Measurements from ENCODE around the gene TNRC6A. TPM values are rescaled to one million over a fixed set of nuclear protein-coding genes. Genes with fewer than 3 reads are reported as not detected.
"Not testable (repeated sequence)": the region's sequence is repeated elsewhere in the genome, so short reads cannot be mapped to it uniquely, and the experiment has no call there.

Gene TNRC6A
- total RNA-seq, 1 donor from 2014 or later: 54.2 TPM

DNA sequence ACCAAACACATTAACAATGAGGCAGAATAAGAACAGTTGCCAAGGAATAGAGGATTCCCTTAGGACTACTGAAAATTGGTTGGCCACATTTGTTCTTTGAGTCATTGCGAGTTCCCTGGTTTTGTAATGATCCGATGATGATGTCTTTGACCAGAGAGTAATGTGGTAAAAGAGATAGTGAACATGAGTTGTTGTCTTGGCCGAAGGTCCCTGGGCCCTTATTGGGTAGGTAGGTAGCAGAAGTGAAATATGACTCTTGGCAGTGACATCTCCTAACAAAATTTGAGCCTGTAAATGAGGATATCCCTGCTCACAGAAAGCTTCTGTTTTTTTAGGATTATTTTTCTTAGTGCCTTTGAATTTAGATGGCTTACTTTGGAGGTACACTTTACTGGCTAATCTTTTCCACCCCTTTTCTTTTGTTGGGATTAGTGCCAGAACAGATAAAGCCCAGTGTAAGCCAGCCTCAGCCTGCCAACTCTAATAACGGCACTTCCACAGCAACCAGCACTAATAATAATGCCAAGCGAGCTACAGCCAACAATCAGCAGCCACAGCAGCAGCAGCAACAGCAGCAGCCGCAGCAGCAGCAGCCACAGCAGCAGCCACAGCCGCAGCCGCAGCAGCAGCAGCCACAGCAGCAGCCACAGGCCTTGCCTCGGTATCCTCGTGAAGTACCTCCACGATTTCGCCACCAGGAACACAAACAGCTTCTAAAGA is 47.2 kb downstream of the TNRC6A start:
- intact Hi-C loops (cut with micrococcal nuclease): no loop called here
- H3K27me3 Mint-ChIP-seq: no peaks in the 10 kb centered on the region
- H3K9me3 Mint-ChIP-seq: no peaks in the 10 kb centered on the region
- H3K4me3 Mint-ChIP-seq: no peak overlapping the region
- DNase-seq: no peak
- peaks cover 57% of the 10 kb centered on the region for H3K36me3 Mint-ChIP-seq (ENCODE audit: low read depth)
- peaks cover 3% of the 10 kb centered on the region for H3K4me1 Mint-ChIP-seq
- no peak overlapping the region for H3K27ac Mint-ChIP-seq

DNA sequence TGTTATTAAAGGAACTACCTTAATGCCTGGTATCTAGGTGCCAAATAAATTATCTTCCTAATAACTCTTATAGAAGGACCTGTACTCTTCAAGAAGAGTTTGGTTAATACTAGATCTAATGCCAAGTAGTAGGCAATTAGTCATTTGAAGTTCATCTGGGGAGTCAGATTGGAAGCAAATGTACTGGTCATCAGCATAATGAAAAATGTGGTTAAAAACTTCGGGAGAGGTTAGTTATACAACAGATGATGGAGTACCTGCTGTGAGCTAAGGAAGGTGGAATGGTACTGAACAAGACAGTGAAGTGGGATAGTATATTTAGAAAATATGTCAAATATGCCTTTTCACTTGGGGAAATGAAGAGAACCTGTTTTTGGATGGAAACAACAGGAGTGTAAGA is 49.2 kb downstream of the TNRC6A start:
- H3K4me1 Mint-ChIP-seq: peaks cover 3% of the 10 kb centered on the region
- intact Hi-C loops (cut with micrococcal nuclease): no loop called here
- no peak overlapping the region for H3K4me3 Mint-ChIP-seq
- no peaks in the 10 kb centered on the region for H3K27me3 Mint-ChIP-seq
- H3K36me3 Mint-ChIP-seq (ENCODE audit: low read depth): peaks cover 62% of the 10 kb centered on the region
- no peaks in the 10 kb centered on the region for H3K9me3 Mint-ChIP-seq
- no peak for DNase-seq
- H3K27ac Mint-ChIP-seq: no peak overlapping the region

DNA sequence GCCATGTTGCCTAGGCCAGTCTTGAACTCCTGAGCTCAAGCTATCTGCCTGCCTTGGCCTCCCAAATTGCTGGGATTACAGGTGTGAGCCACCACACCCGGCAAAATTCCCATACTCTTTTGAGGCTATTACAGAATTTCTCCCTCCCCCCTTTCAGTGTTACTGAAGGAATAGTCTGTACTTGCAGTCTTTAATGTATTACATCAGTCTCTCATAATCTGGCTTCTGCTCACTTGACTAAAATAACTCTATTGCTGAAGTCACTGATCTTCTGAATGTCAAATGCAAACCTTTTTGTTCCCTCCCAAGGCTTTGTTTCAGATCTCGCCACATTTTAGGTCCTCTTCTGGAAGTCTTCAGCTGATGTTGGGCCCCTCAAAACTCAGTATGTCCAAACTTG is 51.8 kb downstream of the TNRC6A start:
- Mint-ChIP-seq H3K36me3 (ENCODE audit: low read depth) (peaks cover 65% of the 10 kb centered on the region), H3K4me1 (no peaks in the 10 kb centered on the region), H3K27ac (no peak overlapping the region), H3K27me3 (no peaks in the 10 kb centered on the region), H3K4me3 (no peak overlapping the region), H3K9me3 (no peaks in the 10 kb centered on the region)
- intact Hi-C loops (cut with micrococcal nuclease): no loop called here
- no peak for DNase-seq

DNA sequence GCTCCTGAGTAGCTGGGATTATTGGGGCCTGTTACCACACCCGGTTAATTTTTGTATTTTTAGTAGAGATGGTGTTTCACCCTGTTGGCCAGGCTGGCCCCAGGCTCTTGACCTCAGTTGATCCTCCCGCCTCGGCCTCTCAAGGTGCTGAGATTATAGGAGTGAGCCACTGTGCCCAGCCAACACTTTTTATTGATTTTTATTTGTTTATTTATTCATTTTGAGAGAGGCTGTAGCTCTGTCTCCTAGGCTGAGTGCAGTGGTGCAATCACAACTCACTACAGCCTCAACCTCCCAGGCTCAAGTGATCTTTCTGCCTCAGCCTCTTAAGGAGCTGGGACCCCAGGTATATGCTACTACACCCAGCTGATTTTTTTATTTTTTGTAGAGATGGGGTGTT is 54.7 kb downstream of the TNRC6A start:
- no peak overlapping the region for H3K27ac Mint-ChIP-seq
- no peak for DNase-seq
- no peaks in the 10 kb centered on the region for H3K27me3 Mint-ChIP-seq
- no peaks in the 10 kb centered on the region for H3K4me1 Mint-ChIP-seq
- H3K36me3 Mint-ChIP-seq (ENCODE audit: low read depth): peaks cover 48% of the 10 kb centered on the region
- no peaks in the 10 kb centered on the region for H3K9me3 Mint-ChIP-seq
- intact Hi-C loops (cut with micrococcal nuclease): no loop called here
- no peak overlapping the region for H3K4me3 Mint-ChIP-seq

DNA sequence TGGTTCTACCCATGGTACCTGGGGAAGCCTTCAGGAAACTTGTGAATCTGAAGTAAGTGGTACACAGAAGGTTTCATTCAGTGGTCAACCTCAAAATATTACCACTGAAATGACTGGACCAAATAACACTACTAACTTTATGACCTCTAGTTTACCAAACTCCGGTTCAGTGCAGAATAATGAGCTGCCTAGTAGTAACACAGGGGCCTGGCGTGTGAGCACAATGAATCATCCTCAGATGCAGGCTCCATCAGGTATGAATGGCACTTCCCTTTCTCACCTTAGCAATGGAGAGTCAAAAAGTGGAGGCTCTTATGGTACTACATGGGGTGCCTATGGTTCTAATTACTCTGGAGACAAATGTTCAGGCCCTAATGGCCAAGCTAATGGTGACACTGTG is 60.4 kb downstream of the TNRC6A start:
- H3K36me3 Mint-ChIP-seq (ENCODE audit: low read depth): peaks cover 49% of the 10 kb centered on the region
- intact Hi-C loops (cut with micrococcal nuclease): no loop called here

DNA sequence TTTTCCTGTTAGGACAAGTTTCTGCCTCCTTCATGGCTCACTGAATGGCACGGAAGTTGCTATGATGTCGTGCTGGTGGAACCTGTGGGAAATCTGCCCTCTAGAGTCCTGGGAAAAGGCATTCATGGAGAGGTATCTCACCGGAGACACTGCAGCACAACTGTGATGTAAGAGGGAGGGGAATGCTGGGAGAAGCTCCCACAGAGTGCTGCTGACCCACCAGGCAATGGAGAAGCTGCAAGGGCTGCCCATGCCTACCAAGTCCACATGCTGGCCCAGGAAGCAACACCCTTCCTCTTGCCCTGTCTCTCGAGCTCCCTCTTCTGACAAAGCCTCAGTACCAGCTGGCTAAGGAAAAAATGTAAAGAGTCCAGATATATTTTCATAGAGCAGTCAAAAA is 71.1 kb downstream of the TNRC6A start:
- Mint-ChIP-seq H3K27me3 (no peaks in the 10 kb centered on the region), H3K4me1 (no peaks in the 10 kb centered on the region), H3K4me3 (no peak overlapping the region), H3K9me3 (no peaks in the 10 kb centered on the region), H3K36me3 (ENCODE audit: low read depth) (peaks cover 63% of the 10 kb centered on the region), H3K27ac (no peak overlapping the region)
- DNase-seq: no peak
- intact Hi-C loops (cut with micrococcal nuclease): no loop called here

More for the DNA sequence above, 60.4 kb downstream of the TNRC6A start:
- no peak overlapping the region for H3K4me3 Mint-ChIP-seq
- no peaks in the 10 kb centered on the region for H3K4me1 Mint-ChIP-seq
- H3K9me3 Mint-ChIP-seq: no peaks in the 10 kb centered on the region
- H3K27ac Mint-ChIP-seq: no peak overlapping the region
- H3K27me3 Mint-ChIP-seq: no peaks in the 10 kb centered on the region
- no peak for DNase-seq

DNA sequence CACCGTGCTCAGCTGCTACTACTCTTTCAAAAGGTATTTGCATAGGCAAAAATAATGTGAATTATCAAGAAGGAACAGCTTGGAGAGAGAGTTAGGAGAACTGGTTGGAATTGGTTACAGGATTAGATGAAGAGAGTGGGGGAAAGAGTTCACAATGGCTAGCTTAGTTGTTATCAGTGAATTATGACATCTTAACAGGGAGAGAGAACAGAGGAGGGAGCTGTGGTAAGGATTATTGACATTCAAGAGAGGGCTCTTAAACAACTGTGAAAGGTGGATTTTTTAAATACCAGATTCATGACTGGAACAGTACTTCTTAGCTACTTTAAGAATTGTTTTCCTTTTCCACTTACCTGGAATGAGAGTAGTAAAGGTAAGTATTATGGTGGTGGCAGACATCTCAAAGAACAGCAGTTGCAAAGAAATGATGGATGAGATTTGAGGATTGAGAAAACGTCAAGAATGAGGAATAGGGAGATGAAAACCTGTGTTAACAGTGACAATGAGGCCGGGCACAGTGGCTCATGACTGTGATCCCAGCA is 72.4 kb downstream of the TNRC6A start:
- Mint-ChIP-seq H3K4me3 (no peak overlapping the region), H3K27ac (no peak overlapping the region), H3K27me3 (no peaks in the 10 kb centered on the region), H3K36me3 (ENCODE audit: low read depth) (peaks cover 65% of the 10 kb centered on the region), H3K9me3 (no peaks in the 10 kb centered on the region), H3K4me1 (no peaks in the 10 kb centered on the region)
- intact Hi-C loops (cut with micrococcal nuclease): no loop called here
- no peak for DNase-seq

DNA sequence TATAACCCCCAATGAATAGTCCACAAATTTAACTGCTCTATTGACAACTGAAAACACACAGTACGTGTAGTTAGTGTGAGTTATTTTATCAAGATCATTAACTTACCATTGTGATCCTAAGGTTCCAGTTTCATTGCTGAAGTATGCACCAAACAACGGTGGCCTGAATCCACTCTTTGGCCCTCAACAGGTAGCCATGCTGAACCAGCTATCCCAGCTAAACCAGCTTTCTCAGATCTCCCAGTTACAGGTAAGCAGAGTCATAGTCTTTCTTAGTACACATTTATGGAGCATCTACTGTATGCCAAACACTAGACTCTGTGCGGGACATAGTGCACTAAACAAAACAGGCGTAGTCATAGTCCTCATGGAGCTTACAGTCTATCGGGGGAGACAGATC is 76.0 kb downstream of the TNRC6A start:
- Mint-ChIP-seq H3K36me3 (ENCODE audit: low read depth) (peaks cover 67% of the 10 kb centered on the region), H3K4me1 (no peaks in the 10 kb centered on the region), H3K4me3 (no peak overlapping the region), H3K9me3 (no peaks in the 10 kb centered on the region), H3K27me3 (no peaks in the 10 kb centered on the region), H3K27ac (no peak overlapping the region)
- intact Hi-C loops (cut with micrococcal nuclease): no loop called here
- no peak for DNase-seq

DNA sequence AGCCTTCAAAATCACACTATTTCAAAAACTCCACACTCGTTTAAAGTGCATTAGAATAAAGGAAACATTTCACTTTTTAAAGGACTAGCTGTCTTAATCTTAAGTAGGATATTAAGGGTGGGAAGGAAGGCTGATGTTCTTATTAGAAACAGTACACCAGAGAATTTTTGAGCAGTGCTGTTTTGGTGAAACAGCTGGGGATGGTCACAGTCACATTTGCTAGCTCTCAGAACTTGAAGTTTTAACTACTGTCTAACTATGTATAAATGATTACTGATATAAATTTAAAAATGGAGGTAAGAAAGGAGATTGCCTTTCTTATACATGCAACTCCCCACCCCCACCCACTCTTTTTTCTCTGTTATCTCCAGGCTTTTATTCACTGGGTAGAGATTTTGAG is 77.8 kb downstream of the TNRC6A start:
- Mint-ChIP-seq H3K27ac (no peak overlapping the region), H3K27me3 (no peaks in the 10 kb centered on the region), H3K36me3 (ENCODE audit: low read depth) (peaks cover 67% of the 10 kb centered on the region), H3K9me3 (no peaks in the 10 kb centered on the region), H3K4me3 (no peak overlapping the region), H3K4me1 (no peaks in the 10 kb centered on the region)
- intact Hi-C loops (cut with micrococcal nuclease): no loop called here
- DNase-seq: no peak

DNA sequence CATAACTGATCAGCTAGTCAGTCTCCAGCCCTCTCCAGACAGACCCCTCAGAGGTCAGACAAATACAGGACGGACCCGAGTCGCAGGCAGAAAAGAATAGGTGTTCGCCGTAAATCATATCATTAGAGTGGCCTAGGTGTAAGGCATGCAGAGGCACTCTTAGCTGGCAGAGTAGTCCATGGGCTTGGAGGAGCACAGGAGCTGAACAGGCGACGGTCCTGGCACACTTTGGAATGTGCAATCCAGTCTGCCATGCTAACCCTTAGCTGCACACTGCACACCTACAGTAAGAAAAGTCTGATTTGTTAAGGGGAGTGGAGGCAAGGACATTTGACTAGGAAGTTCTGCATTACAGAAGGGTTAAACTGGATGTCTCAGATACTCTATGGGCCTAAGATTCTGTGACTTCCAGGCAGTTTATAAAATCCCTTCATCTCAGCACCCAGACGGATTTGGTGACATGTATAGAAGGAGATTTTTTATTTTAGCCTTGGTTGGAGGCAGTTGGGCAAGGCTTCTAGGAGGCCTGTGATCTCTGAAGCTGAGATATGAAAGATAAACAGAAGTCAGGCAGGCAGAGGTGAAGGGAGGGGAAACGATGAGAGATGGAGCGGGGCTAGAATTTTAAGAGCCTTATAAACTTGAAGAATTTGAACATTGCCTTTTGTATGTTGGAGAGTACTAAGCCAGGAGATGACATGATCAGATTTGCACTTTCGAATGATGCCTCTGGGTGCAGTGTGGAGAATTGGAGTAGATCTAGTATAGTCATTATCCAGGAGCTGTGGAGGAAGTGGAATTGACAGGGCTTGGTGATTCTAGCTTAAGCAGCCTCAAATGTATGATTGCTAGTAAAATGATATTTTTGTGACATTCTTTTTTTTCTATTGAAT is 81.7 kb downstream of the TNRC6A start:
- Mint-ChIP-seq H3K4me1 (no peaks in the 10 kb centered on the region), H3K27ac (no peak overlapping the region), H3K36me3 (ENCODE audit: low read depth) (peaks cover 63% of the 10 kb centered on the region), H3K4me3 (no peak overlapping the region), H3K9me3 (no peaks in the 10 kb centered on the region), H3K27me3 (no peaks in the 10 kb centered on the region)
- DNase-seq: no peak
- intact Hi-C loops (cut with micrococcal nuclease): loop anchor here (10.0 kb wide), 1 partner anchor 246 kb away; no protein-coding TSS in a partner anchor

DNA sequence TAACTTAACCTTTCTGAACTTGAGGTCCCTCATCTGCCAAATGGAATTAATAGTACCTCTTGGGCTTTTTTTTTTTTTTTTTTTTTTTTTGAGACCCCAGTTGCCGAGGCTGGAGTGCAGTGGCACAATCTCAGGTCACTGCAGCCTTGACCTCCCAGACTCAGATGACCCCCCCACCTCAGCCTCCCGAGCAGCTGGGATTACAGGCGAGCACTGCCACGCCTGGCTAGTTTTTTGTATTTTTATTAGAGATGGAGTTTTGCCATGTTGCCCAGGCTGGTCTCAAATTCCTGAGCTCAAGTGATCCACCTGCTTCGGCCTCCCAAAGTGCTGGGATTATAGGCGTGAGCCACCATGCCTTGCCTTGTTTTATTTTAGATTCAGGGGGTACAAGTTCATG is 83.4 kb downstream of the TNRC6A start:
- not testable (repeated sequence) for H3K4me1 Mint-ChIP-seq, DNase-seq, H3K9me3 Mint-ChIP-seq, H3K4me3 Mint-ChIP-seq, H3K27me3 Mint-ChIP-seq, H3K27ac Mint-ChIP-seq
- intact Hi-C loops (cut with micrococcal nuclease): loop anchor here (10.0 kb wide), 1 partner anchor 248 kb away; no protein-coding TSS in a partner anchor
- peaks cover 58% of the 10 kb centered on the region for H3K36me3 Mint-ChIP-seq (ENCODE audit: low read depth)

DNA sequence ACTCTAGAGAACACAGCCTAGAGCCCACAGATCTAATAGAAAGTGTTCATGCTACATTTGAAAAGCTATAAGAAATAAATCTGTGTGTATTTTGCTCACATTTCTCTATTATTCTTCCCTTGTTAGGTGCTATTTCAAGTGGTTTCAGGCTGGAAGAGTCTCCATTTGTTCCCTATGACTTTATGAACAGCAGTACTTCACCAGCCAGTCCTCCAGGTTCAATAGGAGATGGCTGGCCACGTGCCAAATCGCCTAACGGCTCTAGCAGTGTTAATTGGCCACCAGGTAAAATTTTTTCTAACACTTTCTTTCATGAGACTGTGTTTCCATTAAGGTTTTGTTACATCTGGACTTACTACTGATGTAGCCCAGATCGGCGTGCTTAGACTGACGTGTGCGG is 85.6 kb downstream of the TNRC6A start:
- no peak overlapping the region for H3K27ac Mint-ChIP-seq
- H3K36me3 Mint-ChIP-seq (ENCODE audit: low read depth): peaks cover 63% of the 10 kb centered on the region

DNA sequence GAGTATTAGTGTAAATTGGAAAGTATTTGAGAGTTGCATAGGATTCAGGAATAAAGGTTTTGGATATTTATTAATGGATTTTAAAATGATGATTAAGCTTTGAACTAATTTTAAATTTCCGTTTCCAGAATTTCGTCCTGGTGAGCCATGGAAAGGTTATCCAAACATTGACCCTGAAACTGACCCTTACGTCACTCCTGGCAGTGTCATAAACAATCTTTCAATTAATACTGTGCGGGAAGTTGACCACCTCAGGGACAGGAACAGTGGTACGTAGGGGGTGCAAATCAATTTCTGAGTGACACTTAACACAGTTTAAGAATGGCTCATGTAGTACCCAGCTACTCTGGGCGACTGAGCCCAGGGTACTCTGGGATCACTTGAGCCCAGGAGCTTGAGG is 87.2 kb downstream of the TNRC6A start:
- H3K4me3 Mint-ChIP-seq: no peak overlapping the region
- no peak overlapping the region for H3K27ac Mint-ChIP-seq
- intact Hi-C loops (cut with micrococcal nuclease): loop anchor here (10.0 kb wide), 1 partner anchor 252 kb away; no protein-coding TSS in a partner anchor
- DNase-seq: no peak
- H3K4me1 Mint-ChIP-seq: no peaks in the 10 kb centered on the region
- H3K9me3 Mint-ChIP-seq: no peaks in the 10 kb centered on the region
- no peaks in the 10 kb centered on the region for H3K27me3 Mint-ChIP-seq
- H3K36me3 Mint-ChIP-seq (ENCODE audit: low read depth): peaks cover 56% of the 10 kb centered on the region

More for the DNA sequence above, 85.6 kb downstream of the TNRC6A start:
- intact Hi-C loops (cut with micrococcal nuclease): loop anchor here (10.0 kb wide), 1 partner anchor 250 kb away; no protein-coding TSS in a partner anchor
- Mint-ChIP-seq H3K27me3 (no peaks in the 10 kb centered on the region), H3K9me3 (no peaks in the 10 kb centered on the region), H3K4me3 (no peak overlapping the region), H3K4me1 (no peaks in the 10 kb centered on the region)
- DNase-seq: no peak

DNA sequence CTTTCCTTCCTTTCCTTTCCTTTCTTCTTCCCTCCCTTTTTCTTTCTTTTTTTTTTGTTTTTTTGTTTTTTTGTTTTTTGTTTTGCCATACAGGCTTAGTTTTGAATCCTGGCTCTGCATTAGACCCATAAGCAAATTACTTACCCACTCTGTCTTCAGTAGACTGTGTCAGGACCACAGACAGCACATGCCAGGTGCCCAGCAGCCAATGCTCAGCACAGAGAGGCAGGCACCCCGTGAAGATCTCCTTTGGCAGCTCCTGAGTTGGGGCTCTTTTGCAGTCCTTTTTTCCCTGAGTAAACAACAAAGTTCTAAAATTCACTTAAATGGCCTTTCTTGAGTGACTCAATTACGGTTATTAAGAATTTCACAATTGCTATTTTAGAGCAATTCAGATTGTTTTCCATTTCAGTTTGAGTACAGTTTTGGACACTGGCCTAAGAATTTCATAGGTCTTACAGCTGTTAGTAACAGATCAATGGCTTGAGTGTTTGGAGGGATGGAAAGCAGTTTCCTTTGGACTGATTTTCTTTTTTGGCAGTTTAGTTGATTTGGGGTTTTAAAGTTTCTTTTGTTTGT is 90.1 kb downstream of the TNRC6A start:
- Mint-ChIP-seq H3K27ac (no peak overlapping the region), H3K4me1 (no peaks in the 10 kb centered on the region)

More for the DNA sequence above, 90.1 kb downstream of the TNRC6A start:
- H3K9me3 Mint-ChIP-seq: no peaks in the 10 kb centered on the region
- intact Hi-C loops (cut with micrococcal nuclease): loop anchor here (10.0 kb wide), 1 partner anchor 255 kb away; no protein-coding TSS in a partner anchor
- no peak overlapping the region for H3K4me3 Mint-ChIP-seq
- peaks cover 57% of the 10 kb centered on the region for H3K36me3 Mint-ChIP-seq (ENCODE audit: low read depth)
- no peaks in the 10 kb centered on the region for H3K27me3 Mint-ChIP-seq
- DNase-seq: no peak

All from activated CD4-positive, alpha-beta T cell treated with anti-CD3 and anti-CD28 coated beads, Interleukin-2, amount 10 ng/mL, durations not matched to agents 24 days and 14 days (primary cell).